GM12875 (cell line): ENCODE measurements around the gene ZNF783.
"Not testable (repeated sequence)": the region's sequence is repeated elsewhere in the genome, so short reads cannot be mapped to it uniquely, and the experiment has no call there.

Source experiments
- H3K4me3 ChIP-seq: one replicate; pipeline ENCODE4 v1.5.1; 2011; ENCODE audit warnings: low read depth, low read length, control low read depth
- CTCF ChIP-seq: IDR thresholded peaks from 2 replicates; pipeline ENCODE4 v1.5.1; 2011; ENCODE audit warnings: low read depth, mild to moderate bottlenecking, control low read depth, inconsistent platforms, low read length, moderate library complexity, borderline replicate concordance; ENCODE audit not compliant: insufficient read depth

Gene ZNF783

GRCh38 chr7:149228831-149229471, 33.0 kb upstream of the ZNF783 start:
- no peak overlapping the region for H3K4me3 ChIP-seq
- no peak for TF ChIP-seq CTCF

GRCh38 chr7:149229526-149229925, 32.5 kb upstream of the ZNF783 start:
- TF ChIP-seq CTCF = no peak
- H3K4me3 ChIP-seq = no peak overlapping the region

GRCh38 chr7:149232362-149232761, 29.6 kb upstream of the ZNF783 start:
- no peak overlapping the region for H3K4me3 ChIP-seq
- TF ChIP-seq CTCF = no peak

GRCh38 chr7:149233655-149234204, 28.3 kb upstream of the ZNF783 start:
- H3K4me3 ChIP-seq = not testable (repeated sequence)

- TF ChIP-seq CTCF = no peak
- no peak overlapping the region for H3K4me3 ChIP-seq
Observed at GRCh38 chr7:149237502-149237901, 24.5 kb upstream of the ZNF783 start.

GRCh38 chr7:149238051-149238450, 23.9 kb upstream of the ZNF783 start:
- H3K4me3 ChIP-seq = no peak overlapping the region

GRCh38 chr7:149239345-149240143, 22.5 kb upstream of the ZNF783 start, which contains the start of gene ZNF212:
ZNF212 (plus strand) TSS chr7:149239651; CDS start chr7:149239779, 128 bp downstream.
- H3K4me3 ChIP-seq = peak within 1 kb of the TSS; percentile 89
- TF ChIP-seq CTCF = peak; percentile 95

More at GRCh38 chr7:149238051-149238450, 23.9 kb upstream of the ZNF783 start:
- TF ChIP-seq CTCF = no peak
